ENCODE data around the gene COL15A1.
"Not testable (repeated sequence)": the region's sequence is repeated elsewhere in the genome, so short reads cannot be mapped to it uniquely, and the experiment has no call there.

Gene COL15A1

DNA sequence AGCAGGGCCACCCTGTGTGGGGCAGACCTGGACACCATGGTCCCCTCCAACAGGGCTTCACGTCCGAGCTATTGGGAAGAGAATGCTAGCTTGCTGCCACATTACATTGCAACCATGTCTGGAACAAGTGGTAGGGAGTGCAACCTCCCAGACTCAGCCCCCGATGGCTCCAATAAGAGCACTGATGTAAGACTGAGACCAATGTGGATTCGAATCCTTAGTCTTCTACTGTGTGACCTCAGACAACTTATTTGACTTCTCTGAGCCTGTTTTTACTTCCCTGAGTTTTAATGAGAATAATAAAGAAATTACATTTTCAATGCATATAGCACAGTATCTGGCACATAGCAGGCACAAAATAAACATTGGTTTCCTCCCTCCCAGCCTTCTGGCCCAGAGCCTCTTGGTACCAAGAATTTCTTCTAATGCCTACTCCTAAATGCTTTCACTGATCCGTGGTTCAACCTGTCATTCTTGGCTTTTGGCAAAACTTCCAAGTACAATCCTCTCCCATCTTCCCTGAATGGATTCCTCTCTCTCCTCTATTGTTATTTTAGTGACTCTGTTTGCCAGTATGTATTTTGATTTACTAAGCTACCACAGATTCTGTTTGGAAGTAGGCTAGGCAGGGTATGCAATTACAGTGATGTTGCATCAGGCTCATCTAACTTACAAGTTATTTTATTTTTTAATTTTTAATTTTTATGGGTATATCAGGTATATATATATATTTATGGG, 34.6 kb upstream of the COL15A1 start:
- Mint-ChIP-seq H3K27me3 (no peaks in the 10 kb centered on the region), H3K36me3 (no peaks in the 10 kb centered on the region), H3K4me1 (ENCODE audit: low read depth) (no peaks in the 10 kb centered on the region), H3K9me3 (ENCODE audit: low read depth) (no peaks in the 10 kb centered on the region), H3K4me3 (no peak overlapping the region), H3K27ac (no peak overlapping the region)

GRCh38 chr9:98909935-98910334, 33.8 kb upstream of the COL15A1 start:
- Mint-ChIP-seq H3K27me3 (peaks cover 4% of the 10 kb centered on the region), H3K27ac (no peak overlapping the region), H3K36me3 (no peaks in the 10 kb centered on the region), H3K4me1 (ENCODE audit: low read depth) (no peaks in the 10 kb centered on the region), H3K4me3 (no peak overlapping the region), H3K9me3 (ENCODE audit: low read depth) (no peaks in the 10 kb centered on the region)

GRCh38 chr9:98911042-98911441, 32.7 kb upstream of the COL15A1 start:
- H3K9me3 Mint-ChIP-seq (ENCODE audit: low read depth) = no peaks in the 10 kb centered on the region
- no peak overlapping the region for H3K4me3 Mint-ChIP-seq
- peaks cover 4% of the 10 kb centered on the region for H3K27me3 Mint-ChIP-seq
- no peaks in the 10 kb centered on the region for H3K36me3 Mint-ChIP-seq
- no peaks in the 10 kb centered on the region for H3K4me1 Mint-ChIP-seq (ENCODE audit: low read depth)
- no peak overlapping the region for H3K27ac Mint-ChIP-seq

DNA sequence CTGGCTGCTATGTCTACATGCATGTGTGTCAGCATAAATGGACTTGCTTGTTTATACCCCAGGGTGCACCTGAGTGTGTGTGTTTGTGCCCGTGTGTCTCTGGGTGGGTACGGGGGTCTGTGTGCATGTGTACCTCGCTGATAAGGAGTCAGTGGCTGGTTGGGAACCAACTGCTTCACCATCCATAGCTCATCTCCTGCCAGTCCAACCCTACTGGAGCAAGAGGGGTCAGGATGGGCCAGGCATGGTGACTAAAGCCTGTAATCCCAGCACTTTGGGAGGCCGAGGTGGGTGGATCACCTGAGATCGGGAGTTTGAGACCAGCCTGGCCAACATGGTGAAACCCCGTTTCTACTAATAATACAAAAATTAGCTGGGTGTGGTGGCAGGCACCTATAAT, 32.0 kb upstream of the COL15A1 start:
- H3K27ac Mint-ChIP-seq; H3K36me3 Mint-ChIP-seq; H3K9me3 Mint-ChIP-seq (ENCODE audit: low read depth); H3K4me1 Mint-ChIP-seq (ENCODE audit: low read depth); H3K27me3 Mint-ChIP-seq; H3K4me3 Mint-ChIP-seq: not testable (repeated sequence)

DNA sequence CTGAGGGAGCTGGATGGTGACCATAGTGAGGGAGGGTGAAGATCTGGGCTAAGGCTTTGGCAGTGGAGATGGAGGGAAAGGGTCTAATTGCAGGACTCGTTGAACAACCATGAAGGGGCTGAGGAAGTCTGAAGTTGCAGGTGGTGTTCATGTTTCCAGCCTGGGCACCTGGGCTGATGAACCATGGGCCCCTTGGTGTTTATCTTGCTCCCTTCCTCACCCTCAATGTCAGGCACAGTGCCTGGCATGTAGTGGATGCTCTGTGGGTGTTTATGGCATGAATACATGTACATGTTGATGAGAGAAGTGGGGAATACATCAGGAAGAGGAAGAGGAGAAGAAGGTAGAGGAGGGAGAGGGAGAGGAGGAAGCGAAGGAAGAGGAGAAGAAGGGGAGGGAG, 31.3 kb upstream of the COL15A1 start:
- no peaks in the 10 kb centered on the region for H3K36me3 Mint-ChIP-seq
- H3K4me1 Mint-ChIP-seq (ENCODE audit: low read depth) = no peaks in the 10 kb centered on the region
- no peaks in the 10 kb centered on the region for H3K9me3 Mint-ChIP-seq (ENCODE audit: low read depth)
- no peak overlapping the region for H3K27ac Mint-ChIP-seq
- no peak overlapping the region for H3K4me3 Mint-ChIP-seq
- H3K27me3 Mint-ChIP-seq = peaks cover 4% of the 10 kb centered on the region

DNA sequence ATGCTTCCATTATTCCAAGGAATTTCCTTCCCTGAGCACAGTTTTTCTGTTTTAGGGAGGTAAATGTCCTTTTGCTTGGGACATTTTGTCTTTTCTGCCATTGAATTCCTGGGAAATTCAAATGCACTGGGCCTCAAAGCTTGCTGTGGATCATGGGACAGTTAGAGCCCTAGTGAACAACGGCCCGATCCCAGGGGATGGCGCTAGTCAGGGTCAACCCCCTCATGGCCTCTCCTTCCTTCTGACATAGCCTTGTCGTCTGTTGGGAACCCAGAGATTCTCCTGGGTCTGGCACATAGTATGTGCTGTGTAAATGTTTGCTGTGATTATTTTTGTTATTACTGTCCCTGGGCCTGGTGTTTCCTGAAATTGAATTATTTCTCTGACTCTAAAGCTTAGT, 30.7 kb upstream of the COL15A1 start:
- H3K9me3 Mint-ChIP-seq (ENCODE audit: low read depth) = no peaks in the 10 kb centered on the region
- H3K36me3 Mint-ChIP-seq = no peaks in the 10 kb centered on the region
- H3K27me3 Mint-ChIP-seq = peaks cover 4% of the 10 kb centered on the region
- H3K4me3 Mint-ChIP-seq = no peak overlapping the region
- no peak overlapping the region for H3K27ac Mint-ChIP-seq
- H3K4me1 Mint-ChIP-seq (ENCODE audit: low read depth) = no peaks in the 10 kb centered on the region

- H3K4me3 Mint-ChIP-seq = no peak overlapping the region
- H3K36me3 Mint-ChIP-seq = no peaks in the 10 kb centered on the region
- H3K27ac Mint-ChIP-seq = no peak overlapping the region
- H3K27me3 Mint-ChIP-seq = peaks cover 4% of the 10 kb centered on the region
- H3K4me1 Mint-ChIP-seq (ENCODE audit: low read depth) = no peaks in the 10 kb centered on the region
- H3K9me3 Mint-ChIP-seq (ENCODE audit: low read depth) = no peaks in the 10 kb centered on the region
These were observed 30.0 kb upstream of the COL15A1 start for GRCh38 chr9:98913705-98914104.

DNA sequence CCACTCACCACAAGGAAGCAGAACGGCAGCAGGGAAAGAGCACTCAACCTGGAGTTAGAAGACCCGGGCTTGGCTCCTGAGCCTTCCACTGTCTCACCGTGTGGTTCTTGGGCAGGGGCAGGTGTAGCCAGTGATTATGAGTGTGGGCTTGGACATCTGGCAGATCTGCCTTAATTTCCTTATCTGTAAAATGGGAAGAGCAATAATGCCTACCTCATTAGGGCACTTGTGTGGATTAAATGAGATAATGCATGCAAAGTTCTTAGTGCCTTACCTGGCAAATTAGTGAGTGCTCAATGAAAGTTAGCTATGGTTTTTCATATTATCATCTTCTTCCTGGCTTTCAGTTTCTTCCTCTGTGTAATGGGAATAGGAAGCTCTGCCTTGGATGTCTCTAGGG, 28.1 kb upstream of the COL15A1 start:
- no peaks in the 10 kb centered on the region for H3K4me1 Mint-ChIP-seq (ENCODE audit: low read depth)
- peaks cover 4% of the 10 kb centered on the region for H3K27me3 Mint-ChIP-seq
- H3K36me3 Mint-ChIP-seq = no peaks in the 10 kb centered on the region
- H3K27ac Mint-ChIP-seq = no peak overlapping the region
- no peaks in the 10 kb centered on the region for H3K9me3 Mint-ChIP-seq (ENCODE audit: low read depth)
- no peak overlapping the region for H3K4me3 Mint-ChIP-seq

GRCh38 chr9:98916660-98917059, 27.0 kb upstream of the COL15A1 start:
- no peak overlapping the region for H3K27ac Mint-ChIP-seq
- H3K9me3 Mint-ChIP-seq (ENCODE audit: low read depth) = no peaks in the 10 kb centered on the region
- no peak overlapping the region for H3K4me3 Mint-ChIP-seq
- no peaks in the 10 kb centered on the region for H3K36me3 Mint-ChIP-seq
- peaks cover 4% of the 10 kb centered on the region for H3K27me3 Mint-ChIP-seq
- no peaks in the 10 kb centered on the region for H3K4me1 Mint-ChIP-seq (ENCODE audit: low read depth)

GRCh38 chr9:98917746-98918487, 25.8 kb upstream of the COL15A1 start:
- H3K4me1 Mint-ChIP-seq (ENCODE audit: low read depth) = no peaks in the 10 kb centered on the region

DNA sequence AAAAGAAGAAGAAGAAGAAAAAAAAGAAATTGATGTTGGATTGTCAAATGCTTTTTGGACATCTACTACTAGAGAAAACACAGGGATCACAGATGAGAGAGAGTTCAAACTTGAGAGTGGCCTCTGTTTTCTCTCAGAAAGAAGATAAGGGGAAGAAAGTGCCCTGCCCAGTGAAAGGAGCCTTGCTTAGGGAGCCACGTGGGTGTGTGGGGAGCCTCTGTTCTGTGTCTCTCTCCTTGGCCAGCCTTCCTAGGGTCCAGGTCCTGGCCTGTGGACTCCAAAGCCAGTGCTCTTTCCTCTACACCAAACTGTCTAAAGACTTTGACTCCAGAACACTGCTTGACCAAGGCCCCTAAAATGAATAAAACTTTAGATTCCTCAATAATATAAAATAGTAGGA, 22.0 kb upstream of the COL15A1 start:
- H3K27me3 Mint-ChIP-seq = peaks cover 1% of the 10 kb centered on the region
- H3K4me3 Mint-ChIP-seq = no peak overlapping the region
- no peaks in the 10 kb centered on the region for H3K4me1 Mint-ChIP-seq (ENCODE audit: low read depth)
- no peaks in the 10 kb centered on the region for H3K9me3 Mint-ChIP-seq (ENCODE audit: low read depth)
- no peaks in the 10 kb centered on the region for H3K36me3 Mint-ChIP-seq
- no peak overlapping the region for H3K27ac Mint-ChIP-seq

More at GRCh38 chr9:98917746-98918487, 25.8 kb upstream of the COL15A1 start:
- Mint-ChIP-seq H3K4me3 (no peak overlapping the region), H3K27me3 (peaks cover 4% of the 10 kb centered on the region), H3K36me3 (no peaks in the 10 kb centered on the region), H3K27ac (no peak overlapping the region), H3K9me3 (ENCODE audit: low read depth) (no peaks in the 10 kb centered on the region)

- H3K4me3 Mint-ChIP-seq = no peak overlapping the region
- H3K36me3 Mint-ChIP-seq = no peaks in the 10 kb centered on the region
These were observed 20.8 kb upstream of the COL15A1 start for GRCh38 chr9:98922721-98923435.

DNA sequence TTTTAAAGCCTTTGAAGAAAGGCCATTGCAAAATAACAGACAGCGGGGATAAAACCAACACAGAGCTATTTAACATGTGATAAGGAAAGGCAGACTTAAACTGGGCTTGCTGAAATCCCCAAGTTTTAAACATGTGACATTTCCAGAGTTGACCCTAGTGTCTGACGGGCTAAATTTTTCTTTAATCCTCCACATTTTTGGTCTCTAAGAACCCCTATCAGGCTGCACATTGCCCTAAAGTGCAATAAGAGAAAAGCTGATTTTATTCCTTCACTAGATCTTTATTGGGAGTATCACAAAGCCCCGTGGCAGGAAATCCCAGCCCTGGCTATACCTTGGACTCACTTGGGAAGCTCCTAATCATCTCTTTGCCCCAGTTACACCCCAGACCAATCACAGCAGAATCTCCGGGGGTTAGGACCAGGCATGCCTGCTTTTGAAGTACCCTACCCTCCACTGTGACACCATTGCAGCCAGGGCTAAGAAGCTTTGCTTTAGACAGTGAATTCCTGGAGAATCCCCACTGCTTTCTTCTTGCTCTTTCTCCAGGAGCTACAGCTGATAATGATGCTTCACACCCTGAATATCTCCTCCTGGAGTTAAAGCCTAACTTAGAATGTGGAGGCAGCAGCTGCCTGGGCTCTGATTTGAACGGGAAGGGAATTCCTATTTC, 20.1 kb upstream of the COL15A1 start:
- Mint-ChIP-seq H3K9me3 (ENCODE audit: low read depth) (no peaks in the 10 kb centered on the region), H3K36me3 (no peaks in the 10 kb centered on the region), H3K4me1 (ENCODE audit: low read depth) (no peaks in the 10 kb centered on the region), H3K27me3 (peaks cover 3% of the 10 kb centered on the region), H3K27ac (no peak overlapping the region), H3K4me3 (no peak overlapping the region)

More at GRCh38 chr9:98922721-98923435, 20.8 kb upstream of the COL15A1 start:
- Mint-ChIP-seq H3K27me3 (peaks cover 1% of the 10 kb centered on the region), H3K9me3 (ENCODE audit: low read depth) (no peaks in the 10 kb centered on the region), H3K27ac (no peak overlapping the region), H3K4me1 (ENCODE audit: low read depth) (no peaks in the 10 kb centered on the region)

- H3K4me3 Mint-ChIP-seq = no peak overlapping the region
- H3K4me1 Mint-ChIP-seq (ENCODE audit: low read depth) = no peaks in the 10 kb centered on the region
- peaks cover 3% of the 10 kb centered on the region for H3K27me3 Mint-ChIP-seq
- H3K36me3 Mint-ChIP-seq = no peaks in the 10 kb centered on the region
- H3K9me3 Mint-ChIP-seq (ENCODE audit: low read depth) = no peaks in the 10 kb centered on the region
- no peak overlapping the region for H3K27ac Mint-ChIP-seq
These were observed 18.5 kb upstream of the COL15A1 start for GRCh38 chr9:98924946-98925820.

Measured in activated naive CD8-positive, alpha-beta T cell (primary cell).